ENCODE data around the gene IPCEF1.

DNA sequence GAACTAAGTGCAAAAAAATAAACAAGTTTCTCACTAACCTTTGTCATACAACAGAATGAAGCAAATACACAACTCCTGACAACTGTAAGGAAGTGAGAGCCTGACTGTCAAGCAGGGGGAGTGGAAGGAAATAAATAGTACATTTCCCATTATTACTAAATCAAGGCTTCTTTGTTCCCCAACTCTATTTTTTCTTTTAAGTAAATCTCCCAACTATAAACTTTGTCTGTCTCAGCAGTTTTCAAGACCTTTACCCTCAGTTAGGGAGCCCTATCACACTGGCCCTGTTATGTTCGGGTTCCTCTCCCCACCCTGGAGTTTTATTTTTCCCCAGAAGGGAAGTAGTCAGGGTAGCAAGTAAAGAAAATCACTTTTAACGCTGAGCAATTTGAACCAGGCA lies 24.1 kb upstream of the IPCEF1 start:
- no peak for TF ChIP-seq POLR2A (IDR thresholded peaks at IDR 0.05)
- TF ChIP-seq, protein P1, sequence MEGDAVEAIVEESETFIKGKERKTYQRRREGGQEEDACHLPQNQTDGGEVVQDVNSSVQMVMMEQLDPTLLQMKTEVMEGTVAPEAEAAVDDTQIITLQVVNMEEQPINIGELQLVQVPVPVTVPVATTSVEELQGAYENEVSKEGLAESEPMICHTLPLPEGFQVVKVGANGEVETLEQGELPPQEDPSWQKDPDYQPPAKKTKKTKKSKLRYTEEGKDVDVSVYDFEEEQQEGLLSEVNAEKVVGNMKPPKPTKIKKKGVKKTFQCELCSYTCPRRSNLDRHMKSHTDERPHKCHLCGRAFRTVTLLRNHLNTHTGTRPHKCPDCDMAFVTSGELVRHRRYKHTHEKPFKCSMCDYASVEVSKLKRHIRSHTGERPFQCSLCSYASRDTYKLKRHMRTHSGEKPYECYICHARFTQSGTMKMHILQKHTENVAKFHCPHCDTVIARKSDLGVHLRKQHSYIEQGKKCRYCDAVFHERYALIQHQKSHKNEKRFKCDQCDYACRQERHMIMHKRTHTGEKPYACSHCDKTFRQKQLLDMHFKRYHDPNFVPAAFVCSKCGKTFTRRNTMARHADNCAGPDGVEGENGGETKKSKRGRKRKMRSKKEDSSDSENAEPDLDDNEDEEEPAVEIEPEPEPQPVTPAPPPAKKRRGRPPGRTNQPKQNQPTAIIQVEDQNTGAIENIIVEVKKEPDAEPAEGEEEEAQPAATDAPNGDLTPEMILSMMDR (IDR thresholded peaks at IDR 0.05), result no peak

Measured in thyroid gland (tissue), 4 donors.